Adrenal gland (tissue), 12 donors: ENCODE results near the gene SHANK3. TPM values are rescaled to one million over a fixed set of nuclear protein-coding genes. Genes with fewer than 3 reads are reported as not detected.

Experiments used
- DNase-seq, 7 donors: peaks; one replicate each; pipeline ENCODE4 v3.0.0-alpha.2; 2019 to 2020
- H3K27ac ChIP-seq, 5 donors: fragments of 200-600 bp; sonication (generic) in 4 of 5; 1 replicate in 3 of 5; 2 replicates in 2 of 5; pipeline versions ENCODE4 v1.5.1 to v1.8.0; 2016 to 2020; ENCODE audit warnings: mild to moderate bottlenecking in 1 of 5
- H3K27me3 ChIP-seq: fragments of 200-600 bp; 2 replicates; pipeline ENCODE4 v1.8.0; 2021
- H3K36me3 ChIP-seq, 2 donors: fragments of 200-600 bp; replicated peaks in 1 of 2; 1 replicate in 1 of 2; 2 replicates in 1 of 2; pipeline versions ENCODE4 v1.5.1 to v1.8.0; 2018 to 2022
- H3K4me1 ChIP-seq, 2 donors: fragments of 200-600 bp; replicated peaks in 1 of 2; 1 replicate in 1 of 2; 2 replicates in 1 of 2; pipeline versions ENCODE4 v1.5.1 to v1.8.0; 2018 to 2021
- H3K4me3 ChIP-seq, 4 donors: fragments of 200-600 bp; sonication (generic) in 3 of 4; one replicate each; pipeline ENCODE4 v1.5.1; 2016 to 2018
- H3K9me3 ChIP-seq, 3 donors: fragments of 200-600 bp; sonication (generic) in 1 of 3; replicated peaks in 1 of 3; 1 replicate in 2 of 3; 2 replicates in 1 of 3; pipeline versions ENCODE4 v1.5.1 to v1.8.0; 2016 to 2021
- POLR2A ChIP-seq, 2 donors: fragments of 450-650 bp; IDR thresholded peaks; one replicate each; pipeline ENCODE4 v1.6.1; 2017; ENCODE audit warnings: antibody characterized with exemption in 2 of 2, mild to moderate bottlenecking in 2 of 2, moderate library complexity in 1 of 2
- WGBS, 4 donors: extraction: QIAGEN DNeasy Blood & Tissue Kit in 2 of 4; methylation state at CpG; one replicate each; pipeline versions ENCODE4 v1.1.5 to v1.1.7; 2013 to 2017; 5-methylcytosine and 5-hydroxymethylcytosine counted together
- intact Hi-C, 2 donors: fragments of 100-400 bp; cut with DNase I; formaldehyde crosslinking; loops; one replicate each; pipeline versions ENCODE4 v1.14.1 to v1.15.0; 2022 to 2023
- polyA plus RNA-seq, 3 donors: library from polyadenylated mRNA; stranded (reverse); fragments of 200-250 nt in 2 of 3; fragments of 350-450 nt in 1 of 3; fragmentation: Illumina TruSeq in 1 of 3; extraction: RNeasy Lipid Tissue Mini Kit (QIAGEN cat#74804) in 1 of 3; gene quantifications; one replicate each; pipeline ENCODE4 v1.2.3, GENCODE V29; 2013 to 2014
- total RNA-seq, 9 donors: library from RNA; depleted of rRNA in 4 of 9; stranded (reverse); fragments of >200 nt in 4 of 9; fragments of 120-200 nt in 1 of 9; fragmentation: NEBNext Ultra II Directional in 1 of 9; extraction: Animal tissue kit (Norgen Biotek cat#: 25700) in 1 of 9; gene quantifications; one replicate each; pipeline versions ENCODE4 v1.1.0 to v1.2.4, GENCODE V29; 2013 to 2023
- TF ChIP-seq, protein P1 (sequence below), 6 experiments: fragments of 450-650 bp in 4 of 6; fragments of 200-600 bp in 2 of 6; sonication (generic) in 1 of 6; IDR thresholded peaks; 1 replicate in 5 of 6; 2 replicates in 1 of 6; pipeline versions ENCODE4 v1.5.1 to v1.8.0; 2016 to 2021; ENCODE audit warnings: antibody characterized with exemption in 6 of 6, mild to moderate bottlenecking in 2 of 6, moderate library complexity in 1 of 6
- donor health status: healthy with polysubstance abuse.
- donor health status: Bipolar disorder and iron deficiency.
- donor health status: DM: yes; HTN: yes; CAD: no.
- donor health status: DM: no; HTN: no; CAD: no.
- donor health status: DM: no; HTN: no; CAD: no.
- donor health status: DM: yes; HTN: yes; CAD: no.

SHANK3 gene
- total and polyA plus RNA-seq, 12 donors: 0.88 to 44.0 (median 9.8) TPM

GRCh38 chr22:50678651-50679521 lies 6.3 kb downstream of the SHANK3 start:
- Histone ChIP-seq H3K4me3 (no peak overlapping the region), H3K27me3 (peaks cover 3% of the 10 kb centered on the region), H3K4me1 (no peaks in the 10 kb centered on the region), H3K27ac (no peak overlapping the region), H3K36me3 (no peaks in the 10 kb centered on the region), H3K9me3 (no peaks in the 10 kb centered on the region)
- TF ChIP-seq, protein P1, sequence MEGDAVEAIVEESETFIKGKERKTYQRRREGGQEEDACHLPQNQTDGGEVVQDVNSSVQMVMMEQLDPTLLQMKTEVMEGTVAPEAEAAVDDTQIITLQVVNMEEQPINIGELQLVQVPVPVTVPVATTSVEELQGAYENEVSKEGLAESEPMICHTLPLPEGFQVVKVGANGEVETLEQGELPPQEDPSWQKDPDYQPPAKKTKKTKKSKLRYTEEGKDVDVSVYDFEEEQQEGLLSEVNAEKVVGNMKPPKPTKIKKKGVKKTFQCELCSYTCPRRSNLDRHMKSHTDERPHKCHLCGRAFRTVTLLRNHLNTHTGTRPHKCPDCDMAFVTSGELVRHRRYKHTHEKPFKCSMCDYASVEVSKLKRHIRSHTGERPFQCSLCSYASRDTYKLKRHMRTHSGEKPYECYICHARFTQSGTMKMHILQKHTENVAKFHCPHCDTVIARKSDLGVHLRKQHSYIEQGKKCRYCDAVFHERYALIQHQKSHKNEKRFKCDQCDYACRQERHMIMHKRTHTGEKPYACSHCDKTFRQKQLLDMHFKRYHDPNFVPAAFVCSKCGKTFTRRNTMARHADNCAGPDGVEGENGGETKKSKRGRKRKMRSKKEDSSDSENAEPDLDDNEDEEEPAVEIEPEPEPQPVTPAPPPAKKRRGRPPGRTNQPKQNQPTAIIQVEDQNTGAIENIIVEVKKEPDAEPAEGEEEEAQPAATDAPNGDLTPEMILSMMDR (IDR thresholded peaks at IDR 0.05): no peak
- TF ChIP-seq POLR2A (IDR thresholded peaks at IDR 0.05): no peak
- WGBS, 4 donors: 85 to 88% (median 88%) methylated on average over 12 to 30 of the region's 30 CpGs
- intact Hi-C loops: no loop called here
- DNase-seq: peak in 2 of 7 donors; percentile 10 to 39

DNA sequence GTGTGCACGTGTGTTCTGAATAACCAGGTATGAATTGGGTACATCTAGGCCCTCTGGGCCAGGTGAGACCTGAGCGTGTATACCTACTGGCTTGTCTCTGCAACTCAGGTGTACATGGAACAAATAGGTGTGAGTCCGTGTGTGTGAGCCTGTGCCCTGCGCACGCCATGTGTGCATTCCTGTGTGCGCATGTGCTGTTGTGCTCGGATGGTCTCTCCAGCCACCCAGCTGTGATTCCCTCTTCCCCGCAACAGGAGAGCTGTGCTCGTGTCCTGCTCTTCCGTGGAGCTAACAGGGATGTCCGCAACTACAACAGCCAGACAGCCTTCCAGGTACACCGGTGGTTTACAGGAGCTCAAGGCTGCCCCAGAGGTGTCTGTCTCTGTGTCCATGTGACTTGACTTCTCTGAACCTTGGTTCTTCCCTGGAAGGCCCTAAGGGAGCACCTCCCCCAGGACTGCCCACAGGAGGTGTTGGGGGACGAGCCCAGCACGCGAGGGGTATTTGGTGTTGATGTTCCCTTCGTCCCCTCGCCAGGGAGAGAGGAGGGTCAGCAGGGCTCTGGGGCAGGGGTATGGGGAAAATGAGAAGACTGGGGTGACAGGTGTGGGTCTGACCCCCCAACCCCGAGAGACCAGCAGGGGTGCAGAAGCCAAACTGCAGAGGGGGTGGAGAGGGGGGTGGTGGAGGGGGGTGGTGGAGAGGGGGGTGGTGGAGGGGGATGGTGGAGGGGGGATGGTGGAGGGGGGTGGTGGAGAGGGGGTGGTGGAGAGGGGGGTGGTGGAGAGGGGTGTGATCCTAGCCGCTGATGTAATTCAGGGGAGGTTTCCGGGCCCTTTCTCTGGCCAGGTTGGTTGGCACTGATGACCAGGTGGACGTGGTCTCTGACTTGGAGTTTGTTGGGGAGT lies 10.7 kb downstream of the SHANK3 start:
- Histone ChIP-seq H3K36me3 (no peaks in the 10 kb centered on the region), H3K4me3 (no peak overlapping the region), H3K4me1 (no peaks in the 10 kb centered on the region), H3K27me3 (no peaks in the 10 kb centered on the region), H3K9me3 (no peaks in the 10 kb centered on the region), H3K27ac (no peak overlapping the region)
- intact Hi-C loops: no loop called here
- WGBS, 4 donors: 76 to 86% (median 81%) methylated on average over 19 to 21 of the region's 21 CpGs
- TF ChIP-seq, protein P1 (IDR thresholded peaks at IDR 0.05): no peak
- TF ChIP-seq POLR2A (IDR thresholded peaks at IDR 0.05): no peak
- peak in 2 of 7 donors; percentile 6 to 38 for DNase-seq

DNA sequence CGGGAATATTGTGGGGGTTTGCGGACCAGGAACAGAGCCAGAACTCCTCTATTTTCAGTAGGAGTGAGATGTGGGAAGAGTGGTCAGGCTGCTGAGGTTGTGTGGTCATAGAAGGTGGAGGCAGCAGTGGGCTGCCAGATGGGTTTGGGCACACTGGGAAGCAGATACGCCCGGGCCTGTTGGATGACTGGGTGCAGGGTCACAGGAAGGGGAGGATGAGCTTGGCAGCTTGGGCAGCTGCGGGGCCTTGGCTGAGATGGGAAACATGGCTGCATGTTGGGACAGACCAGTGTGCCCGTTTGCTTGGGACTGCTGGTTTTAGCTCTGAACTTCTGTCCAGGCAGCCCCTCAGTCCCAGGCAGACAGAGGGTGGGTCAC lies 11.4 kb downstream of the SHANK3 start:
- Histone ChIP-seq H3K4me1 (no peaks in the 10 kb centered on the region), H3K9me3 (no peaks in the 10 kb centered on the region), H3K4me3 (no peak overlapping the region), H3K27ac (no peak overlapping the region), H3K27me3 (no peaks in the 10 kb centered on the region), H3K36me3 (no peaks in the 10 kb centered on the region)
- WGBS, 4 donors: 60 to 70% (median 69%) methylated on average over 4 to 6 of the region's 6 CpGs
- DNase-seq: peak in 2 of 7 donors; percentile 9 to 17
- intact Hi-C loops: no loop called here
- TF ChIP-seq POLR2A (IDR thresholded peaks at IDR 0.05): no peak
- TF ChIP-seq, protein P1 (IDR thresholded peaks at IDR 0.05): no peak

DNA sequence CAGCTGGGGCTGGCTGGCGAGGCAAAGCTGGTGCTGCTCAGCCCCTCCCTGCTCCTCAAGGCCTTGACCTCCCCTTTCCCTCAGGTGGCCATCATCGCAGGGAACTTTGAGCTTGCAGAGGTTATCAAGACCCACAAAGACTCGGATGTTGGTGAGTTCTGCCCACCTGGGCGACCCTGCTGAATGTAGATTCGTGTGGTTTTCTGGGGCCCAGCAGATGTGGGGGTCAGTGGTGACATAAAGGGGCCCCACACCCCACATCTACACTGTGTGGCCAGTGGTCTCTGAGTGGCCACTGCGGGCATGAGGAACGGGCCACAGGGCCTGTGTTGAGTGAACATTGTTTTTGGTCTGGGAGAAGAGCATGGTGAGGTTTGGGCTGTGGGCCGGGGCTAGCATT lies 11.9 kb downstream of the SHANK3 start:
- 69 to 91% (median 80%) methylated on average over 6 to 8 of the region's 8 CpGs for whole genome bisulfite sequencing, 4 donors
- DNase-seq: no peak

More for the DNA sequence above, 11.9 kb downstream of the SHANK3 start:
- Histone ChIP-seq H3K9me3 (no peaks in the 10 kb centered on the region), H3K36me3 (no peaks in the 10 kb centered on the region), H3K4me1 (no peaks in the 10 kb centered on the region), H3K4me3 (no peak overlapping the region), H3K27ac (no peak overlapping the region), H3K27me3 (no peaks in the 10 kb centered on the region)
- intact Hi-C loops: no loop called here
- TF ChIP-seq, protein P1 (IDR thresholded peaks at IDR 0.05): no peak
- TF ChIP-seq POLR2A (IDR thresholded peaks at IDR 0.05): no peak
